ENCODE results near the gene NPIPA2.
"Not testable (repeated sequence)": the region's sequence is repeated elsewhere in the genome, so short reads cannot be mapped to it uniquely, and the experiment has no call there.

NPIPA2 gene

DNA sequence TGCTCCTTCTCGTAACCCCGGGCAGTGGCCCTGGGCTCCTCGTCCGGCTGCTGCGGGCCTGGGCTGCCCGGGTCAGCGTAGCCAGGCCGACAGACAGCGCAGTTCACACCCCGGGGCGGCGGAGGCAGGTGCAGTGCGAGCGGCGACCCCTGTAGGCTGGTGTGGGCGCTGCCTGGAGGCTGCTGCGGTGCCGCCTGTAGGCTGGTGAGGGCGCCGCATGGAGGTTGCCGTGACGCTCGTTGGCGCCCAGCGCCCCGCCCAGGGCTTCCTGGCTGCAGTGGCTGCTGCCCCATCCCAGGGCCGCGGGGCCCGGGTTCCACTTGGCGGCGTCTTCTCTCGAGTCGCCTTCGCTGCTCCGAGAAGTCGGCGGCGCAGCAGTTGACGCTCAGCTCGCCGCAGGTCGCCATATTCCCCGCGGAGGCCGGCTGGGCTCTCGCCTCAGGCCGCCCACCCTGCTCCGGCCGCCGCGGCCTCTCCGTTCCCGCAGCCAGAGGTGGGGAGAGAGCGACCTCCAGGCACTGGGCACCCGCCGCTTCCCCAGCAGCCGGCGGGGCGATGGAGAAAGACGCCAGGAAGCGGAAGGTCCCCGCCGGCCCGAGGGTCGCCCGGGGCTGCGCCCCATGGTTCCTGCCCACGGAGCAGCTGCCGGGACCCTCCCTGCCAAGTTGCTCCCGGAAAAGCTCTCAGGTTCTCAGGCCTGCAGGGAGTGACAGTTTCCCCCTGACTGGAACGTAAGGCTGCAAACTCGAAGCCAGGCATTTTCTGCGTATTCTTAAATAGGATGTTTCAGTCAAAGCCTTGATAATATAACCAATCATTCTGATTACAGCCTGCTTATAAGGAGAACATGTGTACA lies at the start of gene NPIPA2:
NPIPA2 (plus strand) TSS at position 261 of the 856 bp plus-strand sequence. CDS start 5,533 bp downstream, outside the sequence.
- not testable (repeated sequence) for DNase-seq

DNA sequence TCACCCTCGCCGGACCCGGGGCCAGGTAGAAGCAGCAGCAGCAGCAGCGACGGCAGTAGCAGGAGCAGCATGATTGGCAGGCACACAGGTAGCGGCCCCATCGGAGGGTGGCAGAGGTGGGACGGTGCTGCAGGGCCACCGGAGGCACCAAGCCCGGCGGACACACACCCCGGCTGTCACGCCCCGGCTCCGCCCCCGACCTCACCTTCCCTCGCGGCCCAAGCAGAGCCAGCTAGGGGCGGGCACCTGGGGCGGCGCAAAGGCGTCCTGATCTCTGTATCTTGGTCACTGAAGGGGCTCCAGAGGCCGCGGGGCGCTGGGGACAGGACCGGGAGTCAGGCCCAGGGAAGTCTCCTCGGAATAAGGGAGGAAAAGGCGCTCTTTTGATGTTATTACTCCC lies 48.2 kb upstream of the NPIPA2 start, which contains the start of gene PLA2G10:
PLA2G10 (minus strand) TSS at position 180 of the 400 bp plus-strand sequence; CDS start at position 101, 79 bp downstream.
- DNase-seq: not testable (repeated sequence)

DNA sequence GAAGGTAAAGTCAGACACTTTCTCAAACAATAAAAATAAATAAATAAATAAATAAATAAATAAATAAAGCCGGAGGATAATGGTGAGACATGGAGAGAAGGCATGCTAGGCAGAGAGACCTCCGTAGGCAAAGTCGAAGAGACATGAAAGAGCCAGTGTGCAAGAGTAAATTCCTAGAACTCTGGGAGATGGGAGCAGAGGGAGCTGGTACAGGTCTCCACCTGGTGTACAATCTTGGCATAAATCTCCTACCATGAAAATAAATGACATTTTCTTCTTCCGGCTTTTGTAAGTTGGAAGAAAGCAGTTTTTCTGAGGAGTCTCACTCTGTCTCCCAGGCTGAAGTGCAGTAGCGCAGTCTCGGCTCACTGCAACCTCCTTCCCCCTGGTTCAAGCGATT lies 40.5 kb upstream of the NPIPA2 start:
- DNase-seq: not testable (repeated sequence)

DNA sequence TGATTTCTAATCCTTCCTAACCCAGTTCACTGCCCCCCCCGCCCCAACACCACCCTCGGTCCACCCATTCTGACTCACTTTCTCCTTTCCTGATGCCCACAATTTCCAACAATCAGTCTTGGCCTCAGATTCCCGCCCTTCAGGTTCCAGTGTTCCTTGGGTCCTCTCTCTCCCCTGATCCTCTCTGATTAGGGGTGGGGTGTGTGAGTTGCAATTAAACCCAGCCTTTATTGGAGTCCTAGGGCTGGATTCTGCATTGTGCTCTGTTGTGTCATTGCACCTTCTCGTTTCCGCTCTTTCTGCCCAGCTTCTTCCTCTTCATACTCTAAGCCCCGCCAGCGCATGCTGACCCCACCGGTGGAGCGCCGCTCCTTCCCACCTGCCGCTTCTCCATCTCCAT lies 39.7 kb upstream of the NPIPA2 start:
- not testable (repeated sequence) for DNase-seq

DNA sequence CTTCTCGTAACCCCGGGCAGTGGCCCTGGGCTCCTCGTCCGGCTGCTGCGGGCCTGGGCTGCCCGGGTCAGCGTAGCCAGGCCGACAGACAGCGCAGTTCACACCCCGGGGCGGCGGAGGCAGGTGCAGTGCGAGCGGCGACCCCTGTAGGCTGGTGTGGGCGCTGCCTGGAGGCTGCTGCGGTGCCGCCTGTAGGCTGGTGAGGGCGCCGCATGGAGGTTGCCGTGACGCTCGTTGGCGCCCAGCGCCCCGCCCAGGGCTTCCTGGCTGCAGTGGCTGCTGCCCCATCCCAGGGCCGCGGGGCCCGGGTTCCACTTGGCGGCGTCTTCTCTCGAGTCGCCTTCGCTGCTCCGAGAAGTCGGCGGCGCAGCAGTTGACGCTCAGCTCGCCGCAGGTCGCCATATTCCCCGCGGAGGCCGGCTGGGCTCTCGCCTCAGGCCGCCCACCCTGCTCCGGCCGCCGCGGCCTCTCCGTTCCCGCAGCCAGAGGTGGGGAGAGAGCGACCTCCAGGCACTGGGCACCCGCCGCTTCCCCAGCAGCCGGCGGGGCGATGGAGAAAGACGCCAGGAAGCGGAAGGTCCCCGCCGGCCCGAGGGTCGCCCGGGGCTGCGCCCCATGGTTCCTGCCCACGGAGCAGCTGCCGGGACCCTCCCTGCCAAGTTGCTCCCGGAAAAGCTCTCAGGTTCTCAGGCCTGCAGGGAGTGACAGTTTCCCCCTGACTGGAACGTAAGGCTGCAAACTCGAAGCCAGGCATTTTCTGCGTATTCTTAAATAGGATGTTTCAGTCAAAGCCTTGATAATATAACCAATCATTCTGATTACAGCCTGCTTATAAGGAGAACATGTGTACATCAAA lies 38.9 kb upstream of the NPIPA2 start, which contains the start of gene NPIPA3:
NPIPA3 (plus strand) TSS at position 256 of the 856 bp plus-strand sequence. CDS start 5,533 bp downstream, outside the sequence.
- not testable (repeated sequence) for DNase-seq

DNA sequence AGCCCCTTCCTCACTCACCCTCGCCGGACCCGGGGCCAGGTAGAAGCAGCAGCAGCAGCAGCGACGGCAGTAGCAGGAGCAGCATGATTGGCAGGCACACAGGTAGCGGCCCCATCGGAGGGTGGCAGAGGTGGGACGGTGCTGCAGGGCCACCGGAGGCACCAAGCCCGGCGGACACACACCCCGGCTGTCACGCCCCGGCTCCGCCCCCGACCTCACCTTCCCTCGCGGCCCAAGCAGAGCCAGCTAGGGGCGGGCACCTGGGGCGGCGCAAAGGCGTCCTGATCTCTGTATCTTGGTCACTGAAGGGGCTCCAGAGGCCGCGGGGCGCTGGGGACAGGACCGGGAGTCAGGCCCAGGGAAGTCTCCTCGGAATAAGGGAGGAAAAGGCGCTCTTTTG lies 9.1 kb upstream of the NPIPA2 start:
- not testable (repeated sequence) for DNase-seq

DNA sequence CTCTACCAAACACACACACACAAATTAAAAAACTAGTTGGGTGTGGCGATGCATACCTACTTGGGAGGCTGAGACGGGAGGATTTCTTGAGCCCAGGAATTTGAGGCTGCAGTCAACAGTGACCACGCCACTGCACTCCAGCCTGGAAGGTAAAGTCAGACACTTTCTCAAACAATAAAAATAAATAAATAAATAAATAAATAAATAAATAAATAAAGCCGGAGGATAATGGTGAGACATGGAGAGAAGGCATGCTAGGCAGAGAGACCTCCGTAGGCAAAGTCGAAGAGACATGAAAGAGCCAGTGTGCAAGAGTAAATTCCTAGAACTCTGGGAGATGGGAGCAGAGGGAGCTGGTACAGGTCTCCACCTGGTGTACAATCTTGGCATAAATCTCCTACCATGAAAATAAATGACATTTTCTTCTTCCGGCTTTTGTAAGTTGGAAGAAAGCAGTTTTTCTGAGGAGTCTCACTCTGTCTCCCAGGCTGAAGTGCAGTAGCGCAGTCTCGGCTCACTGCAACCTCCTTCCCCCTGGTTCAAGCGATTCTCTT lies 1.4 kb upstream of the NPIPA2 start:
- not testable (repeated sequence) for DNase-seq

DNA sequence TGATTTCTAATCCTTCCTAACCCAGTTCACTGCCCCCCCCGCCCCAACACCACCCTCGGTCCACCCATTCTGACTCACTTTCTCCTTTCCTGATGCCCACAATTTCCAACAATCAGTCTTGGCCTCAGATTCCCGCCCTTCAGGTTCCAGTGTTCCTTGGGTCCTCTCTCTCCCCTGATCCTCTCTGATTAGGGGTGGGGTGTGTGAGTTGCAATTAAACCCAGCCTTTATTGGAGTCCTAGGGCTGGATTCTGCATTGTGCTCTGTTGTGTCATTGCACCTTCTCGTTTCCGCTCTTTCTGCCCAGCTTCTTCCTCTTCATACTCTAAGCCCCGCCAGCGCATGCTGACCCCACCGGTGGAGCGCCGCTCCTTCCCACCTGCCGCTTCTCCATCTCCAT lies 539 bp upstream of the NPIPA2 start:
- DNase-seq: not testable (repeated sequence)

DNA sequence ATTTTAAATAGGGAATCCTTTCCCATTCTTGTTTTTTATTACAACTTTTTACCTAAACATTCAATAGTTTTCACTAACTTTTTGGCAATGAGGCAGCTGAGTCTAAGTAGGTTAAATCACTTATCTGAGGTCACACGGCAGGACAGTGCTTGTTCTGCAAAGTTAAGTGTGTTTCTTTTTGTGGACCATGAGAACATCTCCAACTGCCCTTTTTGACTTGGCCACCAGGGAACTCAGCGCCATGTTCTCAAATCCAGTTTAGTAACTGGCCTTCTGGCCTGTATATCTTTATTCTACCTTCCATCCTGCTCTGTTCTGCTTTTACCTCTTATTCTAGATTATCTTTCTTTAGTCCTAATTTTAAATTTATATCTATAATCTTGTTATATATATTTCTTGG lies 31.3 kb downstream of the NPIPA2 start:
- not testable (repeated sequence) for DNase-seq

DNA sequence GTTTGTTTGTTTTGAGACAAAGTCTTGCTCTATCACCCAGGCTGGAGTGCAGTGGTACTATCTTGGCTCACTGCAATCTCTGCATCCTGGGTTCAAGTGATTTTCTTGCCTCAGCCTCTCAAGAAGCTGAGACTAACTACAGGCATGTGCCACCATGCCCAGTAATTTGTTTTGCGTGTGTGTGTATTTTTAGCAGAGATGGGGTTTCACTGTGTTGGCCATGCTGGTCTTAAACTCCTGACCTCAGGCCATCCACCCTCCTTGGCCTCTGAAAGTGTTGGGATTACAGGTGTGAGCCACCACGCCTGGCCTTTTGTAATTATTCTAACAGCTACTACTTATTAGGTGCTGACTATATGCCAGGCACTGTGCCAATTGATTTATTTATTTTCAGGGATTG lies 33.3 kb downstream of the NPIPA2 start:
- not testable (repeated sequence) for DNase-seq

DNA sequence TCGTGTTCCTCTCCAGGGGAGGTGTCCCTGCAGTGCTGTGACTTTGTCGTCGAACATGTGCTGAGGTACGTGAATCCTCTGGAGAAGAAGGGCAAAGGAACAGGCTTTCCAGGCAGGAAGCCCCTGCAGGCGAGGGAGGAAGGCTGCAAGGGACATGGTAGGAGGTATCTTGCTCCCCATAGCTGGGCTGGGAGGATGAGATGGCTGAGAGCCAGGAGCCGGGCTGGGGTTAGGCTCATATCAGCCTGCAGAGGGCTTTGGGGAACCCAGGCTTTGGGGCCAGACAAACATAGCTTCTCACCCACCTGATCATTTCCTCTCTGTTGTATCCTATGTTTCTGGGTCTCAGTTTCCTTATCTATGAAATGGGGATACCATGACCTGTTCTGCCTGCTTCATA lies 34.4 kb downstream of the NPIPA2 start:
- DNase-seq: not testable (repeated sequence)

DNA sequence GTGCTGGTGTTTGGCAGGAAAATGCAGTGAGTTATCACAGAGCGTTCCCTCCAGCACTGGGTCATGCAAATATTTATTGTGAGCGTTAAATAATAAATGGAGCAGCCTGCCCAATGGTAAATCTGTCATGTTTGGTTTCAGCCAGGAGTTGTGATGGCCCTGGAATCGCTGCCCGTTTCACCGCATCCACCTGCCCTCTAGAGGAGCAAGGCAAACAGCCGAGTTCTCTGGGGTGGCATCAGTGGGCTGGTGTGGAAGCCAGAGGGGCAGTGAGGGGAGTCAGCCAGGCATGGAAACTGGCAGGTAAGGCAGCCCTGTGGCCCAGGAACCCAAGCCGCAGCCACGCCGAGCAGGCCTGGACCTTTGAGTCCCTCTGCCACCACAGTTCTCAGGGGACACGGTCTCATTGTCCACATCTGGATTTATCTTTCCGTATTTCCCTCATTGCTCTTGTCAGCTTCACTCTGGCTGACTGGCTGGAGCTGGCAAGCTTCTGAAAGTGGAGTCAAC lies 37.1 kb downstream of the NPIPA2 start:
- not testable (repeated sequence) for DNase-seq

DNA sequence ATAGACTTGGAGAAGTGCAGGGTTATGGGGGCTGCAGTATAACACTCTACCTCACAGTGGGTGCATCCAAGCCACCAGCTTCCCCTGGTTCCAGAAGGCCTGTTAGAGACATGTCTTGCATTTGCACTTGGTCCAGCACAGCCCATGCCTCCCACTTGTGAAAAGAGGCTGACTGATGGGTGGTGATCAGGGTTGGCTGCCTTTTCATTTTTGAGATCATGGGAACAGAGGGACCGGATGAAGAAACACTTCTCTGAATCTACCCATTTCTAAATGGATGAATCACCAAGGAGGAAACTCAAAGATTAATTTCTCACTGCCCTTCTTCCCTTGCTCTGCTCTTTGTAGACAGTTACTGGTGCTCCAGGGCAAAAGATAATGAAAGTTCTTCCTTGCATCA lies 43.8 kb downstream of the NPIPA2 start:
- not testable (repeated sequence) for DNase-seq

DNA sequence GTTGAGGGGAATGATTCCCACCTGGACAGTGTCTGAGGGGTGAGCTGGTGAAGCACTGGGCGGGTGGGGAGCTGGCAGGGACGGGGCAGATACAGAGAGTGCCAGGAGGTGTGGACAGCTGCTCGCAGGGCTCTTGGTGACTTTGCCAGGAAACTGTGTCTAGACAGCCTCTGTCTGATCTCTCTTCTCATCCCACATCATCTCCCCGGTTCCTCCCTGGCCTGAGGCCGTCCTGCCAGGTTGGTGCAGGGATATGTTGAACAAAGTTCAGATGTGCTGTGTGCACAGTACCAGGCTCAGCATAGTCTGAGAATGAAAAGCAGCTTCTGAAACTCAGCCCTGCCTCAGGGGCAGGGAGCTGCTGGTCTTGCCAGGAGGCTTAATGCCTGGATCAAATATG lies 47.2 kb downstream of the NPIPA2 start:
- not testable (repeated sequence) for DNase-seq

DNA sequence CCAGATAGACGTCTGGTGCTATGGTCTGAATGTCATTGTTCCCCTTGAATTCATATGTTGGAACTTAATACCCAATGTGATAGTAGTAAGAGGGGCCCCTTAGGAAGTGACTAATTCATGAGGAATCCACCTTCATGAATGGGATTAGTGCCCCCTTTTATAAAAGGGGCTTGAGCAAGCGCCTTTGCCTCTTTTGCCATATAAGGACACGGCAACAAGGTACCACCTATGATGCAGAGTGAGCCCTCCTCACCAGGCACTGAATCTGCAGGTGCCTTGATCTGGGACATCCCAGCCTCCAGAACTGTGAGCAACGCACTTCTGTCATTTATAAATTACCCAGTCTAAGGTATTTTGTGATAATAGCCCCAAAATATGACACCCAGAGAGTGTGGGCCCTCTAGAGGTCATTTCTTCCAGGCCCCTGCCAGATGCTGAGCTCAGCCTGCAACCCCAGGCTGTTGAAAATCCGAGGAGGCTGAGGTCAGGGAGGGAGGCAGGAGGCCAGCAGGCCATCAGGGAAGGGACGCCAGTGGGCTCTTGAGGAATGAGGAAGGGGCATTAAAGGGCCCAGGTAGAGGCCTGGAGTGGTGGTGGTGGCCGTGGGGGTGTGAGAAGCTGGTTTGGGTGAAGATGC lies 48.1 kb downstream of the NPIPA2 start:
- DNase-seq: not testable (repeated sequence)

DNA sequence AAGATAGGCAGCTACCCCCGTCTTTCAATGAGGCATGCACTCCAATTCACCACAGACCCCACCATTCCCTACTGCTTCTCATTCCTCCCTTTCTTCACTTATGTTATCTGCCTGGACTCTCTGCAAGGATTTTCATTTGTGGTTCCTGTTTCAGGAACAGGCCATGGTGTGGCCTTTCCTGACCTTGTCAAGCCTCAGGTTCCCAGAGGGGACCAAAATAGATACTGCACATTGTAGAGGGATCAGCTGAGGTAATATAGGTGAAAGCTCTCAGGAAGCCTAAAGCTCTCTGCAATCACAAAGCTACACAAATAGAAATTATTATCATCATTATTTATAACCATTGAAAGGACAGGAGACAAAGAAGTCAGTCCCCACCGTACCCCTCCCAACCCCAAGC lies 50.6 kb downstream of the NPIPA2 start:
- not testable (repeated sequence) for DNase-seq

DNA sequence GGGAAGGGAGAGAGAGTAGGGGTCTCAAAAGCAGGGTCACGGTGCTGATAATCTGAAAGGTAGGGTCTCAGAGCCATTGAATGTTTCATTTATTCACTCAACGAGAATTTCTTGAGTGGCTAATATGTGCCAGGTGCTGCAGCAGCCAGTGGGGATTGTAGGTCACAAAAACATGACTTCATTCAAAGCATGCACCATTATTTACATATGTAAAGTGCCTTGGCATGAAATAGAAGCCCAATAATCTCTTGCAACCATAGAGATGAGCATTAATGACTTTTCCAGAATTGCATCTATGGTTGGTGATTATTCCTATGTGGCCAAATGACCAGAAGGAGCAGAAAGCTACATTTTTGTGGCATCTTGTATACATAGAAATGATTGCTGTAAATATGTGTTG lies 55.2 kb downstream of the NPIPA2 start:
- not testable (repeated sequence) for DNase-seq

DNA sequence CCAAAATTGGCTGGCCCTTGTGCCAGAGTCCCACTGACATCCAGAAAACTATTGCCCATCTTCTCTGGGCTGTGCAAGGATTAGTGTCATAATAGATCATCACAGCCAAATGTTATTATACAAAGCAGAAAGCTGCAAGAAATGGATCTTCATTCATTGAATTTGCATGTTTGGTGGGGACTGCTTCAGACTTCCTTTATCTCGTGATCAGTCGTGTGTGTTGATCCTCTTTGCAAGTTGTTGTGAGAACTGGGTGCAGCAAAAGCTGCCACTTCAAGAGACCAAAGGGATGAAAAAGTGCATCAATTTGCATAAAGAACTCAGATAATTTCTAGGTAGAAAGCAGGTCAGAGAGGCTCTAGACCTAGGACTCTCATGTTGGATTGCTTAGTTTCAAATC lies 61.2 kb downstream of the NPIPA2 start:
- not testable (repeated sequence) for DNase-seq

DNA sequence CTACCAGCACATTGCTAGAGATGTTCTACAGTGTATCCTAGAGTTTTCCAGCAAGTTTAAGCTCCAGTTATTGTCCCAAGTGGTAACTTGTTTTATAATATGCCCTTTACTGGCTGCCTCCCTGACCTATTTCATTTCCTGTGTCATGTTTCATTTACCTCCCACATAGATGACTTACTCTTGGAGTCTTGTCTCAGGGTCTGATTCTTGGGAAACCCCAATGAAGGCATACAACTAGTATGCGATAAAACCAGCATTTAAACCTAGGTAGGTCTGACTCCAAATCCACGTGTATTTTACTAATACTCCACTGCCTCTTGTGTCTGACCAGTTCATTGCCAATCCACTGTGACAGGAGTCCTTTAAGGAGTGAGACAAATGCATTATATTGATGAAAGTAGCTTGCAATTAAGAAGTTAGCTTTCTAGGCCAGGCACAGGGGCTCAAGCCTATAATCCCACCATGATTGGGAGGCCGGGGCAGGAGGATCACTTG lies 64.9 kb downstream of the NPIPA2 start:
- DNase-seq: not testable (repeated sequence)

DNA sequence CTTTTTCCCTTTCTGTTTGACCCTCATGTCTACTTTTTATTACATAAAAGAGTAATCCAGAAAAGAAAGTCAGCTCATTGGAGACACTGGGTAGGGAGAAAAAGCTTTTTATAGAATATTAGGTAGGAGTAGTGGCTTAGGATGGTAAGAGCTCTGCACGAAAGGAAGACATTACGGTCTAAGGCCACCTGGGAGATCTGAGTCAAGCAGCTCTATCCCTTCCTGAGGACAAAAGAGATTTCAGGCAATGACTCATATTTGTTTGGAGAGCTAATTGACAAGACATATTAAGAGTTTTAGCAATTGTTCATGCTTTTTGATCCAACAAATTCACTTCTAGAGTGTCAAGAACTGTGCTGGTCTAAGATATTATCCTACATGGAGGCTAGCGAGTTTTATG lies 71.6 kb downstream of the NPIPA2 start:
- DNase-seq: not testable (repeated sequence)

Measured in SIG-M5 (cell line).